GM20431 (cell line): ENCODE data around the gene OXTR.

Source experiments
- in situ Hi-C: fragments of 300-500 bp; cut with MseI, MboI; formaldehyde crosslinking; loops from one replicate; pipeline ENCODE4 v1.15.0; 2020; ENCODE audit warnings: low sequenced_read_pairs; ENCODE audit not compliant: unreplicated experiment

Gene OXTR

GRCh38 chr3:8768364-8769087, 887 bp downstream of the OXTR start:
- in situ Hi-C loops: no loop called here

GRCh38 chr3:8767667-8768363, 1.6 kb downstream of the OXTR start:
- in situ Hi-C loops: no loop called here

GRCh38 chr3:8767256-8767666, 2.2 kb downstream of the OXTR start:
- in situ Hi-C loops: no loop called here

- in situ Hi-C loops: no loop called here
These were observed 3.3 kb downstream of the OXTR start for GRCh38 chr3:8766148-8766547.

GRCh38 chr3:8765528-8765927, 3.9 kb downstream of the OXTR start:
- in situ Hi-C loops: no loop called here

GRCh38 chr3:8764528-8764927, 4.9 kb downstream of the OXTR start:
- in situ Hi-C loops: no loop called here

GRCh38 chr3:8762607-8763377, 6.6 kb downstream of the OXTR start:
- in situ Hi-C loops: no loop called here

GRCh38 chr3:8761866-8762265, 7.5 kb downstream of the OXTR start:
- in situ Hi-C loops: no loop called here

GRCh38 chr3:8760506-8760905, 8.9 kb downstream of the OXTR start:
- in situ Hi-C loops: no loop called here

- in situ Hi-C loops: no loop called here
These were observed 9.3 kb downstream of the OXTR start for GRCh38 chr3:8760091-8760490.

- in situ Hi-C loops: no loop called here
These were observed 10.2 kb downstream of the OXTR start for GRCh38 chr3:8759038-8759707.

- in situ Hi-C loops: no loop called here
These were observed 11.6 kb downstream of the OXTR start for GRCh38 chr3:8757551-8758518.

- in situ Hi-C loops: no loop called here
These were observed 12.7 kb downstream of the OXTR start for GRCh38 chr3:8756671-8757070.

- in situ Hi-C loops: no loop called here
These were observed 13.7 kb downstream of the OXTR start for GRCh38 chr3:8755564-8756237.

GRCh38 chr3:8755097-8755496, 14.3 kb downstream of the OXTR start:
- in situ Hi-C loops: no loop called here

- in situ Hi-C loops: no loop called here
These were observed 16.6 kb downstream of the OXTR start for GRCh38 chr3:8752832-8753231.

GRCh38 chr3:8749316-8749715, 20.1 kb downstream of the OXTR start:
- in situ Hi-C loops: no loop called here

GRCh38 chr3:8746780-8747345, 22.6 kb downstream of the OXTR start:
- in situ Hi-C loops: no loop called here
